ENCODE data around the gene MCHR1. TPM values are rescaled to one million over a fixed set of nuclear protein-coding genes. Genes with fewer than 3 reads are reported as not detected.
A peak's percentile ranks its signal among the peaks of the same experiment; 100 is the strongest.
"Not testable (repeated sequence)": the region's sequence is repeated elsewhere in the genome, so short reads cannot be mapped to it uniquely, and the experiment has no call there.

Gene MCHR1
- polyA plus RNA-seq, 3 donors: 0.26 to 0.47 (median 0.28) TPM

DNA sequence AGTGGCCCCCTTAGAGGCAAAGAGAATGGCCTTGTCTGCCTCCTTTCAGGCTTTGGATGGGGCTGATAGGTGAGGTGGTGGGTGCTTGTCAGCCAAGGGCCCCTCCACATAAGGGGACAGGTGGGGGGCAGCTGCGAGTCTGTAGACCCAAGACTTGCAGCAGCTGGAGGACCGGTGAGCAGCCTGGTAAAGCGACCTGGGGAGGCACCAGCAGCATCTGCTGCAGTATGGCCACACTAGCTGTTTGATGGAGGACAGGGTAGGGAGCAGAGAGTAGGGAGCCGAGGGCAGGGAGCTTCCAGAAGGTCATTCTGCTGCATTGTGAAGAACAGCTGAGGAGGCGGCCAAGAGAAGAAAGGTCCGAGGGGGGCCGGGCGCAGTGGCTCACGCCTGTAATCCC is 25.9 kb upstream of the MCHR1 start:
- DNase-seq (ENCODE audit: extremely low read depth in 1 of 11, low read depth in 9 of 11, low spot score in 4 of 11): no peak

DNA sequence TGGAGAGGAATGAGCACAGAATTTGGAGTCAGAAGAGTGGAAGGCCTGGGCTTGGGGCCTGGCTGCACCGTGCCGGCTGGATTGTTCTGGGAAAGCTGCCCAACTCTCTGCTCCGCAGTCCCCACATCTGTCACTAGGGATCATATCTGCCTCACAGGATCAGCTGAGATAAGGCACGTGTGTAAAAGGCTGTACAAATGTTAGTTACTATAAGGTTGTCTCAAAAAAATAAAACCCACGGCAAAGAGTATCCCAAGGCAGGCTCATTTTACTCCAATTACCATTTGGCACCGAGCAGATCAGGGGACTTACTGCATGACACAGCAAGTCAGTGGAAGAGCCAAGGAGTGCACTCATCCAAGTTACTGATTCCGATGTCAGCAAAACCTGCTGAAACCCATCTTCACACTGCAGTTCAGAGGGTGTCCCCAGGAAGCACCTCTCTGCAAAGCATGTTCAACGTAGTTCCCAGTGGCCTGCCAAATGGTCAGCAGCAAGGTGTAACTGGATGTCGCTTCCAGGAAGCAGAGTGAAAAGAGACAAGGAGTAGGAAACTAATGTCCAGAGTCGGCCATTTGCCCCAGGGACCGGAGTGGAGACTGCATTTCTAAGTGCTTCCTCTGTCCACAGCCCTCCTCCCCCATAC is 24.6 kb upstream of the MCHR1 start:
- peak in 2 of 11 donors; percentile 34 to 53 for DNase-seq (ENCODE audit: extremely low read depth in 1 of 11, low read depth in 9 of 11, low spot score in 4 of 11)

DNA sequence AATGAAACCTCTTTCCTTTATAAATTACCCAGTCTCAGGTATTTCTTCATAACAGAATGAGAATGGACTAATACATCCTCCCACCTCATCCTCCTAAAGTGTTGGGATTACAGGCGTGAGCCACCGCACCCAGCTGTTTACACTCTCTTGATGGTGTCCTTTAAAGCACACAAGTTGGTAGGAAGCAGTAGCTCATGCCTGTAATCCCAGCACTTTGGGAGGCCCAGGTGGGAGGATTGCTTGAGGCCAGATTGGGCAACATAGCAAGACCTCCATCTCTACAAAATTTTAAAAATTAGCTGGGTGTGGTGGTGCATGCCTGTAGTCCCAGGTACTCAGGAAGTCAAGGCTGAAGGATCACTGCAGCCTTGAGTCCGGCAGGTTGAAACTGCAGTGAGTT is 23.3 kb upstream of the MCHR1 start:
- DNase-seq (ENCODE audit: extremely low read depth in 1 of 11, low read depth in 9 of 11, low spot score in 4 of 11): not testable (repeated sequence)

DNA sequence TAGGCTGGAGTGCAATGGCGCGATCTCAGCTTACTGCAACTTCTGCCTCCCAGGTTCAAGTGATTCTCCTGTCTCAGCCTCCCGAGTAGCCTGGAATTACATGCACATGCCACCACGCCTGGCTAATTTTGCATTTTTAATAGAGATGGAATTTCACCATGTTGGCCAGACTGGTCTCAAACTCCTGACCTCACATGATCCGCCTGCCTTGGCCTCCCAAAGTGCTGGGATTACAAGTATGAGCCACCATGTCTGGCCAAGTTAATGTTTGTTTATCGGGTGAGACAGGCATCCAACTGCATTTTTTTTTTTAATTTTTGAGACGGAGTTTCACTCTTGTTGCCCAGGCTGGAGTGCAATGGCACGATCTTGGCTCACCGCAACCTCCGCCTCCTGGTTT is 22.6 kb upstream of the MCHR1 start:
- DNase-seq (ENCODE audit: extremely low read depth in 1 of 11, low read depth in 9 of 11, low spot score in 4 of 11): not testable (repeated sequence)

DNA sequence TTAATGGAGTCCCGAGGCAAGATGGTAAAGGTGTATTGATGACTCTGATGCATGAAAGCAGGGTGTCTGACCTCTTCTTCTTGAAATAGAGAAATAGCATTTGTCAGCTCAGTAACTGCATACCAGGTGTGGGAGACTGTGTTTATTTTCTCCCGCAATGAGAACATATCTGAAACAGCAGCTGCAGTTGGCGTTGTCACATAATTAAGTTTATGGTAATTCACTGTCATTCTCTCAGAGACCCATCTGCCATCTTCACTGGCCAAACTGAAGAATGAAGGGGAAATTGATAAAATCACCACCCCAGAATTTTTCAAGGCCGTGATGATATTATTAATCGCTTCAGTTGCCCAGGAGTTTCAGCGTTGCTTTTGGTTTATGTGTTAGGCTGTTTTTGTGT is 20.1 kb upstream of the MCHR1 start:
- no peak for DNase-seq (ENCODE audit: extremely low read depth in 1 of 11, low read depth in 9 of 11, low spot score in 4 of 11)

DNA sequence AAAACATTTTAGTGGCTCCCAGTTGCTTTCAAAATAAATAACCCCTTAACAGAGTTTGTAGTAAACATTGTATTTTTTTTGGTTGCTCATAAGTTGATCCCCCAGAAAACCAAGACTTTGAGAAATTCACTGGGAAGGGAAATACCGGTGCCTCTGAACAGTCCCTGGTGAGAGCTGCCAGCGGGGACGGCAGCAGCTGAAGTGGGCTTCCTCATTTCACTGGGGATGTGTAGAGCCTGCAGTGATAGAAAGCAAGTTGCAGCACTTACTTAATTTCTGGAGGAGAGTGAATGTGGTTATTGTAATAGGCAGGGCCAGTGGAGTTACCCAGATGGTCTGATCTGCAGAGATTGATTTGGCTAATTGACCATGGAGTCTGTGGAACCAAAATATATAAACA is 18.6 kb upstream of the MCHR1 start:
- no peak for DNase-seq (ENCODE audit: extremely low read depth in 1 of 11, low read depth in 9 of 11, low spot score in 4 of 11)

DNA sequence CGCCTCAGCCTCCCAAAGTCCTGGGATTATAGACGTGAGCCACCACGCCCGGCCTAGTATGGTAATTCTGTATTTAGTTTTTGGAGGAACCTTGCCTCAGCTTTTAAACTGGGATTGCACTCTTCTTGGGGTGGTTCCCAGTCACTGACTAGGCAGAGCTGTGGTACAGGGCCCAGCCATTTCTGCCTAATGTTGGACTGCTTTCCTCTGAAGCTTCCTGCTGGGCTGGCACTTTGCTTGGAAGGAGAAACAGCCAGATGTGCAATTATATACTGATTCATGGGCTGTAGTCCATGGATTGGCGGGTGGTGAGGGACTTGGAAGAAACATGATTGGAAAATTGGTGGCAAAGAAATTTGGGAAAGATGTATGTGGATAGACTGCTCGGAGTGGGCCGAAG is 17.6 kb upstream of the MCHR1 start:
- no peak for DNase-seq (ENCODE audit: extremely low read depth in 1 of 11, low read depth in 9 of 11, low spot score in 4 of 11)

DNA sequence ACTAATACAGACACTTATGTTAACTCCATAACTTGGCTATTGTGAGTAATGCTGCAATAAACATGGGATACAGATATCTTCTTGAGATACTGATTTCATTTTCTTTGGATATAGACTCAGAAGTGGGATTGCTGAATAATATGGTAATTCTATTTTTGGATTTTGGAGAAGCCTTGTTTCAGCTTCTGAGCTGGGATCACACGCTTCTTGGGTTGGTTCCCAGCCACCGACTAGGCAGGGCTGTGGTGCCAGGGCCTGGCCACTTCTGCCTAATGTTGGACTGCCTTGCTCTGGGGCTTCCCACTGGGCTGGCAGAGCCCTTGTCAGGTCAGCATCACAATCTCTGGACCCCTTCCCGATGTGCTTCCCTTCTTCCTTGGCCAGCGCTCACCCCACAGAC is 14.0 kb upstream of the MCHR1 start:
- no peak for DNase-seq (ENCODE audit: extremely low read depth in 1 of 11, low read depth in 9 of 11, low spot score in 4 of 11)

DNA sequence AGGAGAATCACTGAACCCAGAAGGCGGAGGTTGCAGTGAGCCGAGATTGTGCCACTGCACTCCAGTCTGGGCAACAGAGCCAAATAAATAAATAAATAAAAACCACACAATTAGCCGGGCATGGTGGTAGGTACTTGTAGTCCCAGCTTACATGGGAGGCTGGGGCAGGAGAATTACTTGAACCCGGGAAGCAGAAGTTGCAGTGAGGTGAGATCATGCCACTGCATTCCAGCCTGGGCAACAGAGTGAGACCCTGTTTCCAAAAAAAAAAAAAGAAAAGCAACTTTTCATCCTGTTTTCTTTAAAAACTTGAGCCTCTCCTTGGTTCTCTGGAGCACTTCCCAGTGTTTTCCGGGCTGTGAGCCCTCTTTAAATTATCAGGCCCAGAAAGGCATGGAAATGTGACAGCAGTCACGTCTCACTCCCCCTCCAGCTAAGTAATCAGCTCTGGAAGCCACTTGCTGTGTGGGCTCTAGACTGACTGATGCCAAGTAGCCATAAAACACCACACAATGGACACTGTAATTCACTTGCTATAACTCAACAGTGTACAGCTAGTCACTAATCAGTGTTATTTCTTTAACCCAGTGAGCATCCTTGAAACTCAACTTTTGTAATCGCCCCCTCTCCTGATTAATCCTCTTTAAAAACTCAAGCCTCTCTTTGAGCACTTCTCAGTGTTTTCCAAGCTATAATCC is 13.0 kb upstream of the MCHR1 start:
- DNase-seq (ENCODE audit: extremely low read depth in 1 of 11, low read depth in 9 of 11, low spot score in 4 of 11): peak in 8 of 11 donors; percentile 49 to 78 (median 68)

DNA sequence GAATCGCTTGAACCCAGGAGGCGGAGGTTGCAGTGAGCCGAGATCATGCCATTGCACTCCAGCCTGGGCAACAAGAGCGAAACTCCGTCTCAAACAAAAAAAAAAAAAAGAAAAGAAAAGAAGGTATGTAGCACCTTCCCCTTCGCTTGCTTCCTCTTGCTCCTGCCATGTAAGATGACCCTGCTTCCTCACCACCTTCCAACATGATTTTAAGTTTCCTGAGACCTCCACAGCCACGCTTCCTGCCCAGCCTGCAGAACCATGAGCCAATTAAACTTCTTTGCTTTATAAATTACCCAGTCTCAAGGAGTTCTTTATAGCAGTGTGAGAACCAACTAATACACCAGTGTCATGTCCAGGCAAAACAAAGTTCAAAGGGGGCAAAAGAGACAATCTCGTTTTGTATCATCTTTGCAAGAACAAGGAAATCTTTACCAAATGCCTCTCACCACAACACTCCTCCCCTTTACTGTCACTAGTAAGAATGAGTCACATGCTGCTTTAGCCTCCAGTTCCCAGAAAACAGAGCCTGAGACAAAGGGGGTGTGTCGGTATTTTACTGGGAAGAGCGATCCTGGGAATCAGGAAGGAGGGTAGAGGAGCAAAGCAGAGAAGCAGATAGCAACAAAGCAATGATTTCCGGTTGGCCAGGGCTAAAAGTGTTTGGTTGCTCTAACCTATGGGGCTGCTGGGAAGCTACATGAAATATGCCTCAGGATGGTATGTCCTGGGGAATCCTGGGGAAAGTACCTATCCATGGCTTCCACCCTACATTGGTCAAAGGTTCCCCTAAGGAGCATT is 10.5 kb upstream of the MCHR1 start:
- DNase-seq (ENCODE audit: extremely low read depth in 1 of 11, low read depth in 9 of 11, low spot score in 4 of 11): no peak

DNA sequence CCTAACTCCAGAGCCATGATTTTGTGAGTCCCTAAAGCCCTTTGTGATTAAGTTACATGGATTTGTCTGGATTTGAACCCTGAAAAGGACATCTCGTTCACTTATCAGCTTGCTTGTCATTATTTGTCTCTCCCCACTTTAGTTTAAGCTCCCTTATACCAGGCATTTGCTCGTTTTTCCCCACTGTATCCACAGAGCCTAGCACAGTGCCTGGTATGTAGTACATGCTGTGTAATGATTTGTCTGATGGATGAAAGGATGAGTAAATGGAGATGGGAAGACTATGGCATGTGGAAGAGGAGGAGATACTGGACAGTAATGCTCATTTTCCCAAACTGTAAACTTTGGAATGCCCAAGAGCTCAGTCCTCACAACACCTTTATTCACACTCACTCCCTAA is 9.2 kb upstream of the MCHR1 start:
- no peak for DNase-seq (ENCODE audit: extremely low read depth in 1 of 11, low read depth in 9 of 11, low spot score in 4 of 11)

DNA sequence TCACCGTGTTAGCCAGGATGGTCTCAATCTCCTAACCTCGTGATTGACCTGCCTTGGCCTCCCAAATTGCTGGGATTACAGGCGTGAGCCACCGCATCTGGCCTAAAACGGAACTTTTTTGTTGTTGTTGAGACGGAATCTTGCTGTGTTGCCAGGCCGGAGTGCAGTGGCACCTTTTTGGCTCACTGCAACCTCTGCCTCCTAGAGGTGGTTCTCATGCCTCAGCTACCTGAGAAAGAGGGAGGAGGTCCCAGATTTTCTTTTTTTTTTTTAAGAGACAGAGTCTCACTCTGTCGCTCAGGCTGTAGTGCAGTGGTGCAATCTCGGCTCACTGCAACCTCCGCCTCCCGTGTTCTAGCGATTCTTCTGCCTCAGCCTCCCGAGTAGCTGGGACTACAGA is 7.9 kb upstream of the MCHR1 start:
- DNase-seq (ENCODE audit: extremely low read depth in 1 of 11, low read depth in 9 of 11, low spot score in 4 of 11): no peak

DNA sequence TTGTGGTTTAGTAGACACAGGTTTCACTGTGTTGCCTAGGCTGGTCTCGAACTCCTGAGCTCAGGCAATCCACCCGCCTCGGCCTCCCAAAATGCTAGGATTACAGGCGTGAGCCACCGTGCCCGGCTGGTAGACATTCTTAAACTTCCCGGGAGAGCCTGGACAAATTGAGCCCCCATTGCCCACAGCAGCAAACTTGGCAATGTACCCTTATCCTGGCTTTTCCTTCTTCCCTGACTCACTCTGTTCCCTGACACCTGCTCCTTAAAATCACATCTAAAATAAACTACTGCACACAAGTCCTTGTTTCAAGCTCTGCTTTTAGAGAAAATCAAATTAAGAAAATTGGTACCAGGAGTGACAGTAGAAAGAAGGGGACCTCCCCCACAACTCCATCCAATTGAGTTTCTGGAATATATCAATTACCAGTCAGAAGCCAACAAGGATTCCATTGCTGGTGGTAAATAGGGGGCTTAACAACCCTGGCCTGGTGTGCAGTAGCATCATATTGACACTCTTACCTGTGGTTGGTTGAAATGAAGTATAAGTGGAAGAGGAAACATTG is 7.4 kb upstream of the MCHR1 start:
- DNase-seq (ENCODE audit: extremely low read depth in 1 of 11, low read depth in 9 of 11, low spot score in 4 of 11): no peak

DNA sequence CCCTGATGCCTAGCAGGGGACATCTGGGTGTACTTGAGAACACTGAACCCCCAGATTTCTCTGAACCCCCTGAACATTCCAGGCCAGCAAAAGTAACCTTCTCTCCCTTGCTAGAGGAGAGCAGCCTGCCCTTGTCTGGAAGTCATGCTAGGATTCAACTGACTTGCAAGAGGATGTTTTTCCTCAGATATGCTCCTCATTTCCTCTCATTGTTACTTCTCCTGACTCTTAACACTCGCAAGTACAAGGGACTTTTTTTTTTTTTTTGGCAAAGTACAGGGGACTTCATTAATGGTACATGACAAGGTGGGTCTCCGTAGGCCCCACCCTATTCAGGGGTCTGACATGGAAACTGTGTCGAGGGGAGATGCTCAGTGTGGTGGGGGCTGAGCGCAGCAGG is 6.3 kb upstream of the MCHR1 start:
- no peak for DNase-seq (ENCODE audit: extremely low read depth in 1 of 11, low read depth in 9 of 11, low spot score in 4 of 11)

DNA sequence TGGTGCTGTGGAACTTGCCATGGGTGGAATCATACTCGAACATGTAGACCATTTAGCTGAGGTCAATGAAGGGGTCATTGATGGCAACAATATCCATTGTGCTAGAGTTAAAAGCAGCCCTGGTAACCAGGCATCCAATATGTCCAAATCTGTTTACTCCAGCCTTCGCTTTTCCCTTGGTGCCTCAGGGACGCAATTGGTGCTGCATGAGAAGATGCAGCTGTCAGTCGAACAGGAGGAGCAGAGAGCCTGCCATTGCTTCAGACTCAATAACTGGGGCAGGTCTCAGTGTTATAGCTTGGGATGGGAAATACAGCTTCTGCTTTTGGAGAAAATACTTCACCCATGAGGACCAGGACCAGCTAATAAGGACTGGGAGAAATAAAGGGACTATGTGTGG is 5.0 kb upstream of the MCHR1 start:
- no peak for DNase-seq (ENCODE audit: extremely low read depth in 1 of 11, low read depth in 9 of 11, low spot score in 4 of 11)

DNA sequence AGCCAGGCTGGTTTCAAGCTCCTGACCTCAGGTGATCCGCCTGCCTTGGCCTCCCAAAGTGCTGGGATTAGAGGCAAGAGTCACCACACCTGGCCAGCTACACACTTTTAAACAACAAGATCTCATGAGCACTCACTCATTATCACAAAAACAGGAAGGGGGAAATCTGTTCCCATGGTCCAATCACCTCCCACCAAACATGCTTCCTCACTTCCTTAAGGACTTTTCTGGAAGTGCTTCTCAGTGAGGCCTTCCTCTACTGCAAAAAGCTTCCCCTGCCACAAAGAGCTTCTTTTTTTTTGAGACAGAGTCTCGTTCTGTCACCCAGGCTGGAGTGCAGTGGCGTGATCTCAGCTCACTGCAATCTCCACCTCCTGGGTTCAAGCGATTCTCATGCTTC is 3.1 kb upstream of the MCHR1 start:
- DNase-seq (ENCODE audit: extremely low read depth in 1 of 11, low read depth in 9 of 11, low spot score in 4 of 11): not testable (repeated sequence)

DNA sequence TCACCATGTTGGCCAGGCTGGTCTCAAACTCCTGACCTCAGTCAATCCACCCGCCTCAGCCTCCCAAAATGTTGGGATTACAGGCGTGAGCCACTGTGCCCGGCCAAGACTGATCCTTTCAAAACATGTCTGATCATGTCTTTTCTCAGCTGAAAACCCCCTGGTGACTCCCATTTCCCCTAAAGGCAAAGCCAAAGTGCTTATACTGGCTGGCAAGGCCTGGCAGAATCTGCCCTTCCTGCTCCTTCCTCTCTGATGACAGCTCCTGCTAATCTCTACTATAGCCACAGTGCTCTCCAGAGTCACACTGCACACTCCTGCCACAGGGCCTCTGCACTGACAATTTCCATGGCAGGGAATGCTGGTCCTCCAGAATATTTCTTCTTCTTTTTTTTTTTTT is 2.6 kb upstream of the MCHR1 start:
- no peak for DNase-seq (ENCODE audit: extremely low read depth in 1 of 11, low read depth in 9 of 11, low spot score in 4 of 11)

DNA sequence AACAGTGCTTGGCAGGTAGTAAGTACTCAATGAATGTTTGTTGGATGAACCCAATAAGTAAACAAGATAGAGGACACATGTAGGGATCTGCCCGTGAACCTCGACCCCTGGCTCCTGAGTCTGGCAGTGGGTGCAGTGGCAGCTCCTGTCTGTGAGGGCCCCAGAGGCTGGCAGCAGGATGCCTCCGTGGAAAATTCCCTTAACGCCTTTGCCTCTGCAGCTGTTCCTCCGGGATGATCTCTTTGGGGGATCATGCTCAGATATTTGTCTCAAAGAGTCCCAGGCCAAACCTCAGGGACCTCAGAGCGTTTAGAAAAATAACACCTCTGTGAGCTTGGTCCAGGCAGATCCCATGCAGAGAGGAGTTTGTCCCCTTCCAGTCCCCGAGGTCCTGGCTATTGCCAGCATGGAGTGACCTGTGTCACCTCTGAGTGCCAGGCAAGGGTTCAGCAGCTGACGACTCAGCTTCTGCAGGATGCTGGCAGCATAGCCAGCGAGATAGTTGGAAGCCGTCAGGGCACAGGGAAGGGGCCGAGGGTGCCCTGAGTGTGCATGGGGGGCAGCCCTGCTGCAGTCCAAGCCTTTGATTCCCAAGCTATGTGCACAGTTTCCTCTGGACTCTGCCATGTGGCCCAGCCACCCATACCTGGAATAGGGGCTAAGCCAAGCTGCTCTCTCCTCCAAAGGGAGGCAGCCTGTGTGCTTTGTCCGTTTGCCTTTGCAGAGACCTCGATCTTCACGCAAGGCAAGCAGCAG is 613 bp upstream of the MCHR1 start:
- no peak for DNase-seq (ENCODE audit: extremely low read depth in 1 of 11, low read depth in 9 of 11, low spot score in 4 of 11)
